OCI-LY1 (cell line): ENCODE data around the gene PKN2.

Source experiments
- EZH2 ChIP-seq: fragments of 200-600 bp; sonication (generic), shearing (Covaris generic); IDR thresholded peaks from 2 replicates; pipeline ENCODE4 v1.8.0; 2017; ENCODE audit warnings: borderline replicate concordance, mixed run types, mild to moderate bottlenecking, antibody characterized with exemption, low read length, moderate library complexity, mixed read lengths
- TF ChIP-seq, protein P1 (sequence below): fragments of 200-600 bp; sonication (generic), shearing (Covaris generic); IDR thresholded peaks from 2 replicates; pipeline ENCODE4 v1.5.1; 2017; ENCODE audit warnings: mild to moderate bottlenecking, antibody characterized with exemption, low read length, moderate library complexity, mixed read lengths

DNA sequence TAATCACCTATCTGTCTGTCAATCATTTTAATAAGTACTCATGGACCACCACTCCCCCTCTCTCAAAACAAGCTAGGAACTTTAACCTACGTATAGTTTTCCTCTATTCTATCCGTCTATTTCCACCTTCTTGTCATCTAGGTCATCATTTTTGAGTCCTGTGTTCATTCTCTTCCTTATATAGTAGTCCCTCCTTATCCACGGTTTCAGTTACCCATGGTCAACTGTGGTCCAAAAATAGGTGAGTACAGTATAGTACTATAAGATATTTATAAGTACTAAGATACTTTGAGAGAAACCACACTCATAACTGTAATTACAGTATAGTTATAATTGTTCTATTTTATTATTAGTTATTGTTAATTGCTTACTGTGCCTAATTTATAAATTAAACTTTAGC, 7.5 kb downstream of the PKN2 start:
- TF ChIP-seq, protein P1, sequence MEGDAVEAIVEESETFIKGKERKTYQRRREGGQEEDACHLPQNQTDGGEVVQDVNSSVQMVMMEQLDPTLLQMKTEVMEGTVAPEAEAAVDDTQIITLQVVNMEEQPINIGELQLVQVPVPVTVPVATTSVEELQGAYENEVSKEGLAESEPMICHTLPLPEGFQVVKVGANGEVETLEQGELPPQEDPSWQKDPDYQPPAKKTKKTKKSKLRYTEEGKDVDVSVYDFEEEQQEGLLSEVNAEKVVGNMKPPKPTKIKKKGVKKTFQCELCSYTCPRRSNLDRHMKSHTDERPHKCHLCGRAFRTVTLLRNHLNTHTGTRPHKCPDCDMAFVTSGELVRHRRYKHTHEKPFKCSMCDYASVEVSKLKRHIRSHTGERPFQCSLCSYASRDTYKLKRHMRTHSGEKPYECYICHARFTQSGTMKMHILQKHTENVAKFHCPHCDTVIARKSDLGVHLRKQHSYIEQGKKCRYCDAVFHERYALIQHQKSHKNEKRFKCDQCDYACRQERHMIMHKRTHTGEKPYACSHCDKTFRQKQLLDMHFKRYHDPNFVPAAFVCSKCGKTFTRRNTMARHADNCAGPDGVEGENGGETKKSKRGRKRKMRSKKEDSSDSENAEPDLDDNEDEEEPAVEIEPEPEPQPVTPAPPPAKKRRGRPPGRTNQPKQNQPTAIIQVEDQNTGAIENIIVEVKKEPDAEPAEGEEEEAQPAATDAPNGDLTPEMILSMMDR, result no peak
- no peak for TF ChIP-seq EZH2
